Astrocyte of the hippocampus (primary cell): Measurements from ENCODE around the gene LGALS9.
"Not testable (repeated sequence)": the region's sequence is repeated elsewhere in the genome, so short reads cannot be mapped to it uniquely, and the experiment has no call there.

Experiments used
- DNase-seq: peaks from one replicate; pipeline ENCODE4 v3.0.0; 2011; ENCODE audit warnings: low read depth, low spot score

Gene LGALS9

DNA sequence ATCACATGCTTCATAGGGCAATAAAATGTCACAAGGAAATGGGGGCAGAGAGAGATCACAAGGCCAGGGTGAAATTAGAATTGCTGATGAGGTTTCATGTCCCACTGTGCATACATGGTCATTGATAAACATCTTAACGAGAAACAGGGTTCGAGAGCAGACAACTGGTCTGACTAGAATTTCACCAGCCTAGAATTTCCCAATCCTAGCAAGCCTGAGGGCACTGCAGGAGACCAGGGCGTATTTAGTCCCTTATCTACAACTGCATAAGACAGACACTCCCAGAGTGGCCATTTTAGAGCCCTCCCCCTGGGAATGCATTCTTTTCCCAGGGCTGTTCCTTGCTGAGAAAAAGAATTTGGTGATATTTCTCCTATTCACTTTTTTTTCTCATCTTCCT lies 55.3 kb downstream of the LGALS9 start:
- not testable (repeated sequence) for DNase-seq

GRCh38 chr17:27690882-27691281 lies 59.9 kb downstream of the LGALS9 start:
- DNase-seq: no peak

GRCh38 chr17:27695254-27695814 lies 64.3 kb downstream of the LGALS9 start:
- DNase-seq: not testable (repeated sequence)
